A549 (cell line): ENCODE measurements around the gene LY6G5B.

Source experiments
- ESRRA ChIP-seq: fragments of 150-350 bp; IDR thresholded peaks from 2 replicates; pipeline ENCODE4 v1.6.1; 2014; ENCODE audit warnings: mild to moderate bottlenecking, low read length, borderline replicate concordance
- FOSL2 ChIP-seq, 2 experiments: fragments of 450-650 bp in 1 of 2; fragments of >200 bp in 1 of 2; sonication (Bioruptor Twin) in 1 of 2; formaldehyde crosslinking; IDR thresholded peaks; 2 replicates each; pipeline versions ENCODE4 v1.5.0 to v1.6.1; 2016 to 2020; ENCODE audit warnings: mild to moderate bottlenecking in 1 of 2, moderate library complexity in 1 of 2
- HDAC2 ChIP-seq: fragments of 200-600 bp; sonication (generic); IDR thresholded peaks from 2 replicates; pipeline ENCODE4 v1.6.1; 2016
- HOXA7 ChIP-seq: fragments of 250-450 bp; sonication (Bioruptor Pico); IDR thresholded peaks from 2 replicates; pipeline ENCODE4 v1.5.0; 2020; ENCODE audit warnings: mild to moderate bottlenecking, moderate library complexity
- JUN ChIP-seq, 2 experiments: fragments of >200 bp; sonication (Bioruptor Twin); formaldehyde crosslinking; IDR thresholded peaks; 2 replicates in 1 of 2; 3 replicates in 1 of 2; pipeline ENCODE4 v1.6.1; 2016 to 2017
- JUNB ChIP-seq: fragments of >200 bp; sonication (Bioruptor Twin); formaldehyde crosslinking; IDR thresholded peaks from 2 replicates; pipeline ENCODE4 v1.6.1; 2016
- MAX ChIP-seq: IDR thresholded peaks from 2 replicates; pipeline ENCODE4 v1.6.1; 2012
- MAZ ChIP-seq: fragments of 150-350 bp; IDR thresholded peaks from 2 replicates; pipeline ENCODE4 v1.6.1; 2014; ENCODE audit warnings: antibody characterized with exemption, low read depth, low read length, borderline replicate concordance
- POLR2A ChIP-seq: IDR thresholded peaks from 2 replicates; pipeline ENCODE4 v1.6.1; 2012; ENCODE audit warnings: mild to moderate bottlenecking, low read length
- RAD21 ChIP-seq, 2 experiments: fragments of >200 bp in 1 of 2; sonication (Bioruptor Twin) in 1 of 2; formaldehyde crosslinking in 1 of 2; IDR thresholded peaks in 1 of 2; conservative IDR thresholded peaks in 1 of 2; 2 replicates in 1 of 2; 3 replicates in 1 of 2; pipeline ENCODE4 v1.6.1; 2012 to 2018; ENCODE audit warnings: inconsistent platforms in 1 of 2
- RFX5 ChIP-seq: fragments of 450-650 bp; IDR thresholded peaks from 2 replicates; pipeline ENCODE4 v1.7.1; 2014; ENCODE audit warnings: antibody characterized with exemption, mild to moderate bottlenecking, moderate library complexity
- SMC3 ChIP-seq: fragments of >200 bp; sonication (Bioruptor Twin); formaldehyde crosslinking; IDR thresholded peaks from 3 replicates; pipeline ENCODE4 v1.6.1; 2018; ENCODE audit warnings: inconsistent platforms
- ZNF302 ChIP-seq: fragments of 250-450 bp; sonication (Bioruptor Pico); IDR thresholded peaks from 2 replicates; pipeline ENCODE4 v1.9.0; 2021; ENCODE audit warnings: inconsistent platforms, mild to moderate bottlenecking, moderate library complexity
- TF ChIP-seq, protein P1 (sequence below): fragments of >200 bp; sonication (Bioruptor Twin); formaldehyde crosslinking; IDR thresholded peaks from 3 replicates; pipeline ENCODE4 v1.5.1; 2016

DNA sequence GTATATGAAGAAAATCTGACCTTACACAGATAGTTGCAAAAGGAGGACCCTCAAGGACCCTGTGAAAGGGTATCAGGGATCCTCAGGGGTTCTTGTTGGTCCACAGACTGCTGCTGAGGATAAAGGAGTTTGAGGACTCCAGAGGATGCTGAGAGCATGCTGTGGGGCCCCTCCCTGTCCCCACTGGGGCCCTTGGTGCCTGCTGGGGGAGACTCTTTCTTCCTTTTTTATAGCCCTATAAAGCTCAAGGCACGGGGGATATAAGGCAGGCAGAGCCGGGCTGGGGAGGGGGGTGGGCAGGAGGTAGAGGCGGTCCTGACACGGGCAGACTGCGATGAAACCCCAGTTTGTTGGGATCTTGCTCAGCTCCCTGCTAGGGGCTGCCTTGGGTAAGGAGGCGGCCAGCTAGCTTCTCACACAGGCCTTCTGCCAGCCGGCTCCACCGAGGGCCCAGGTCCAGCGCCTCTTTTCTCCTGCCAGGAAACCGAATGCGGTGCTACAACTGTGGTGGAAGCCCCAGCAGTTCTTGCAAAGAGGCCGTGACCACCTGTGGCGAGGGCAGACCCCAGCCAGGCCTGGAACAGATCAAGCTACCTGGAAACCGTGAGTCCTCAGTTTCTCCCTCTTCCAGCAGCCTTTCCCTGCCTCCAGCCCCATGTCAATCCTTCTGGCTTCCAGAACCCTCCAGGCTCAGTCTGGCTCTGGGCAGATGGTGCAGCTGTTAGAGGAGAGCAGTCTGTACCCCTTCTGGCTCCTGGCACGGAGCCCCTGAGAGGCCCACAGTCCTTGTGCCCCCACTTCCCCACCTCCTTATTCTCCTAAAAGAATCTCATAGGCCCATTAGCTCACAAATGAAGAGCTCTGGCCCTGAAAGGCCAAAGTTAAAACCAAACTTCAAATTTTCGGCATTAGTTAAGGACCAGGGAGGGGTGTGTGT lies 45.5 kb downstream of the LY6G5B start, which contains the start of gene LY6G6D:
- TF ChIP-seq POLR2A = no peak
- TF ChIP-seq, protein P1, sequence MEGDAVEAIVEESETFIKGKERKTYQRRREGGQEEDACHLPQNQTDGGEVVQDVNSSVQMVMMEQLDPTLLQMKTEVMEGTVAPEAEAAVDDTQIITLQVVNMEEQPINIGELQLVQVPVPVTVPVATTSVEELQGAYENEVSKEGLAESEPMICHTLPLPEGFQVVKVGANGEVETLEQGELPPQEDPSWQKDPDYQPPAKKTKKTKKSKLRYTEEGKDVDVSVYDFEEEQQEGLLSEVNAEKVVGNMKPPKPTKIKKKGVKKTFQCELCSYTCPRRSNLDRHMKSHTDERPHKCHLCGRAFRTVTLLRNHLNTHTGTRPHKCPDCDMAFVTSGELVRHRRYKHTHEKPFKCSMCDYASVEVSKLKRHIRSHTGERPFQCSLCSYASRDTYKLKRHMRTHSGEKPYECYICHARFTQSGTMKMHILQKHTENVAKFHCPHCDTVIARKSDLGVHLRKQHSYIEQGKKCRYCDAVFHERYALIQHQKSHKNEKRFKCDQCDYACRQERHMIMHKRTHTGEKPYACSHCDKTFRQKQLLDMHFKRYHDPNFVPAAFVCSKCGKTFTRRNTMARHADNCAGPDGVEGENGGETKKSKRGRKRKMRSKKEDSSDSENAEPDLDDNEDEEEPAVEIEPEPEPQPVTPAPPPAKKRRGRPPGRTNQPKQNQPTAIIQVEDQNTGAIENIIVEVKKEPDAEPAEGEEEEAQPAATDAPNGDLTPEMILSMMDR = no peak
- no peak for TF ChIP-seq HDAC2
- TF ChIP-seq ZNF302 (CRISPR knock-in tag) = no peak
- no peak for TF ChIP-seq RAD21 (conservative IDR thresholded peaks at IDR 0.05 in 1 of 2, IDR thresholded peaks at IDR 0.05 in 1 of 2)
- no peak for TF ChIP-seq MAX
- TF ChIP-seq FOSL2 (IDR thresholded peaks at IDR 0.05) = no peak
- no peak for TF ChIP-seq FOSL2 (CRISPR knock-in tag; IDR thresholded peaks at IDR 0.05)
- no peak for TF ChIP-seq ESRRA
- TF ChIP-seq JUNB = no peak
- no peak for TF ChIP-seq JUN (IDR thresholded peaks at IDR 0.05)
- no peak for TF ChIP-seq RFX5
- TF ChIP-seq HOXA7 = no peak
- no peak for TF ChIP-seq MAZ
- TF ChIP-seq SMC3 = no peak
